Dedifferentiated amniotic fluid mesenchymal stem cell (primary cell): ENCODE results near the gene DUSP6.

Experiments used
- DNase-seq: peaks from one replicate; pipeline ENCODE4 v3.0.0-alpha.2; 2016; ENCODE audit errors: extremely low spot score

DUSP6 gene

DNA sequence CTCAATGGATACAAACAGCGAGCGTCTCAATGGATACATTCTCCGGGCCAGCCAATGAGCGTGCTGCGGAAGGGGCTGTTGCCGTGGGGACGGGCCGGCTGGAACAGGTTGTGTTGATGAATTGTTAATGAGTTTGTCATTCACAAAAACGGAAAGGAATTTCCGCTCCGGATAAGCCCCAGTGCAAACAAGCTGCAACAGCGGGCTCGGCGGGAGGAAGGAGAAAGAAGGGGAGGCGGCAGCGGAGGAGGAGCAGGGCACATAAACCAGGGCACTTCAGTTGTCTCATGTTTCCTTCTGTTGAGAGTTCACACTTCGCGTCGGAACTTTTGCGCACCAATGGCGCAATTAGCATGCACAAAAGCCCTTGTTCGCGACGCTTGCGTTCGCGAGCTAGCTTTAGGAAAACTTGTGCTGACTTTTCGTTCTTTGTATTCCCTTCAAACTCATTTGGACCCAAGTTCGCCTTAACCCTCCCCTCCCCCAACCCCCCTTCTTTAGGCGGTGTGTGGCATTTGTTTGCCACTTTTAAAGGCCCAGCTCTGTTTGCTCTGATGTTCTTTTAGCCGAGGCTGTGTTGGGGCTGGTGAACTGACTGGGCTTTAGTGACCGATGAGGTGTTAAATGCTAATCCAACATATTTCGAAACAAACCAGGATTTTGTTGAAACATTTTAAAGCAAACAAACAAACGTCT is at the start of gene DUSP6:
Gene DUSP6, minus strand, starts transcription at position 10 of the 696 bp plus-strand sequence. CDS start 462 bp downstream, outside the sequence.
- DNase-seq: peak; percentile 97

GRCh38 chr12:89401433-89402058 is 49.2 kb upstream of the DUSP6 start:
- no peak for DNase-seq

GRCh38 chr12:89400415-89400814 is 48.1 kb upstream of the DUSP6 start:
- no peak for DNase-seq

- no peak for DNase-seq
Measured at GRCh38 chr12:89395712-89396111, 43.4 kb upstream of the DUSP6 start.

DNA sequence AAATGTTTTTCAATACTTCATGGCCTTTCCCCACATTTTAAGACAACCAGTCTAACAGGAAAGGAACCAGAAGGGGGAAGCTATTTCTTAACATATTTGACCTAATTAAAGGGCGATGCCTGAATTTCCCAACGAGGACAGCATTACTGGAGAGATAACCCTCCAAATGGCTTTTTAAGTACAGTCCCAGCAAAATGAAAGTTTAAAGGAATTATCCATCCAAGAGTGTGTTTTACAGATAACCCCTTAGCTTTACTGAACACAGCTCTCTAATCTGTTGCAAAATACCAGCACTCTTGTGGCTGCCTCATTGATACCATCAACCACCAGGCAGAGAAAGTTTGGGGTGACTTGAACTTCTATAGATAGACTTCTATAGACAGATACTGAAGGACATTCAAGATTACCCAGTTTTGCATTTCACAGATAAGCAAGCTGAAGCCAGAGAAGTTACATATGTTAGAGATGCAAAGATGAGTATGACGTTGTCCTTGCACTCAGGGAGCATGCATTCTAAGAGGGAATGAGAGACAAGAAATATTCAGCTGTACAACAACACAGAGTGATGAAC is 41.3 kb upstream of the DUSP6 start:
- DNase-seq: no peak

DNA sequence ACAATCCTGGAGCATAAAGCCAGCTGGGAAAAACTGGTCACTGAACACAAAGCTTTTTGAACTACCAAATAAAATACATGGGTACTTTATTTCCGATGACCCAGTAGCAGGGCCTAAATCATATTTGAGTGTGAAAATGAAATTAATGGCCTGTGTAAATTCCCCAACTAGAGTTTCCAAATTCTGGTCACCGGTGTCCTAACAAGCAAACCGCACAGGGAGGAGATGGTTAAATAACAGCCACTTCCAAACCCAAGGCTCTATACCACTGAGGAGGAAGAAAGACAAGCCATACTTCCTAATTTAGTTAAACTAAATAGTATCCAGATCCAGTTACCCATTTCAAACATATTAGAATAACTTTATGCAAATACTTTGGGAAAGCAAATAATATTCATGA is 40.1 kb upstream of the DUSP6 start:
- no peak for DNase-seq

- DNase-seq: no peak
Measured at GRCh38 chr12:89391726-89392336, 39.5 kb upstream of the DUSP6 start.

- DNase-seq: no peak
Measured at GRCh38 chr12:89390802-89391673, 38.7 kb upstream of the DUSP6 start.

GRCh38 chr12:89389755-89390661 is 37.7 kb upstream of the DUSP6 start:
- DNase-seq: no peak

DNA sequence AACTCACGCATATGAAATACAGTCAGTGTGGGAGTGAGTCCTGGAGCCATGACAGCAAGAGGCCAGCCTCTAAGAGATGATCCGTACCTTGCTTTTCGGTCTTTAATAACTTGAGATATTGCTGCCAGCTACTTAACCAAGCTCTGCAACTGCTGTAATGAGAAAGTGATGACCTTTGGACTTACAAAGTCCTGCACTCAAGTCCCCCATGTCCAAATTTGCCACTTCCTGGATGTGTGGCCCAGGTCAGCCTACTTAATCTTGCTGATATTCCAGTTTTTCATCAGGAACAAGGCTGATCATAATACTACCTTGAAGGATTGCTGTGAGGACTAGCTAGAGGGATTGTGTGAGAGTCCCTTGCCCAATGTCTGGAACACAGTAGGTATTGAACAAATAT is 33.8 kb upstream of the DUSP6 start:
- DNase-seq: no peak

DNA sequence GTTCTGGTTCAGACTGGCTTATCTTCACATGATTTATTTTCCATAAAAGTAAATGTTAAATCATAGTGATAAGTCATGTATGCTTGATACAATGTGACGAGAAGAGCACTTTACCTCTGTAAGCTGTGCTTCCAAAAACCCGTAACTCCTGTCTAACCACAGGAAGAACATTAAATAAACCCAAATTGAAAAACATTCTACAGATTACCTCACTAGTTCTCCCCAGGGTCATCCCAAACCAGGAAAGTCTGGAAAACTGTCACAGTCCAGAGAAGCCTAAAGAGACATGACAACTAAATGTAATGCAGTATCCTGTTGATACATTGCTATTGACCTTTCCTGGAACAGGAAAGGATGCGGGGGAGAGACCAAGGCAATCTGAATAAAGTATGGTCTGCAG is 32.5 kb upstream of the DUSP6 start:
- no peak for DNase-seq

- peak; percentile 76 for DNase-seq
Measured at GRCh38 chr12:89384050-89384758, 31.9 kb upstream of the DUSP6 start.

- no peak for DNase-seq
Measured at GRCh38 chr12:89383235-89384049, 31.1 kb upstream of the DUSP6 start.

DNA sequence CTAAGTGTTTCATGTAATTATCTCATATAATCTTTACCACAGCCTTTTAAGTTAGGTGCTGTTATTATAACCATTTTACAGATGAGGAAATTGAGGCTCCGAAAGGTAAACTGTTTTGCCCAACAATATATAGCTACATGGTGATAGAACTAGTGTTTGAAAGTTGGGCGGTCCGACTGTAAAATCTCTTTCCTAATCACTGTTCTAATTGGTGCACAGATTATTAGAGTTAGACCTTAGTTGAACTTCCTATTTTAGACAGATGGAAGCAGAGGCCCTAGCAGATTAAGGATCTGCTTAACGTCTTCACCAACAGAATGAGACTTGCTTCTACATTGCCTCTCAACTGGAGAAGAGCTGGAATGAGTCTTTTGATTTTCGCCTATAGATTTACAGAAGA is 30.0 kb upstream of the DUSP6 start:
- no peak for DNase-seq

- DNase-seq: no peak
Measured at GRCh38 chr12:89379839-89380467, 27.7 kb upstream of the DUSP6 start.

- no peak for DNase-seq
Measured at GRCh38 chr12:89379148-89379838, 27.0 kb upstream of the DUSP6 start.

DNA sequence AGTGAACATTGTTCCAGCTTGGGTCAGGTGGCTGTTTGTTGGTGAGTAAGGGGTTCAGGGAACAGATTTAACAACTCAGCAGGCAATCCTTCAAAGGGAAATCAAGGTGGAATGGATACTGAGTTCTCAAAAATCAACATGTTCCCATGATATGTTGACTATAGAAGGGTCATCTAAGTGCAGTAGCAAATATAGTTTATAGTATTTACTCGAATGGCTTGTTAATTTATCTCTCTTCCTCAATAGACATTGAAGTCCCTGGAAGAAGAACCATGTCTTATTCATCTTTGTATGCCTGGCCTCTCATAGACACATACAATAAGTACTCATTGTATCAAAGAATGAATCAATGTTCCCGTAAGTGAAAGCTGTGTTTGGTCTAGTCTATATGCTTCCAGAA is 24.5 kb upstream of the DUSP6 start:
- DNase-seq: no peak

DNA sequence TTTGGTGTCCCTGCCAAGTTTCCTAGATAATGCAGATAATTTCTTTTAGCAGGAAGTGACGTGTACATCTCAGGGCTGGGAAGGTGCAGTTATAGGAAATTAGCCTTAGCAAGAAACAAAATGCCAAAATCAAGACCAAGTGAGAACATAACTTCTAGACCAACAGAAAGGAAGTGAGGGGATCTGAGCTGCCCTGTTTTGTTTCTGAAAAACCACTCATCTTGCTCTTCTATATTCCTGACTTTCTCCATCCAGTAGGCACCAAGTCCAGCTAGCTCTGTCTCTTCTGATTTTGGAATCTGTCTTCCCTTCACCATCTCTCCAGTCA is 23.9 kb upstream of the DUSP6 start:
- DNase-seq: no peak
